ENCODE data around the gene NEK5.
"Not testable (repeated sequence)": the region's sequence is repeated elsewhere in the genome, so short reads cannot be mapped to it uniquely, and the experiment has no call there.

The NEK5 gene

GRCh38 chr13:52061587-52061986 lies 67.3 kb downstream of the NEK5 start:
- DNase-seq = no peak

GRCh38 chr13:52061064-52061463 lies 67.8 kb downstream of the NEK5 start:
- DNase-seq = not testable (repeated sequence)

GRCh38 chr13:52053460-52053859 lies 75.4 kb downstream of the NEK5 start:
- DNase-seq = no peak

- no peak for DNase-seq
Measured at GRCh38 chr13:52051400-52051799, 77.5 kb downstream of the NEK5 start.

GRCh38 chr13:52048516-52048915 lies 80.4 kb downstream of the NEK5 start:
- no peak for DNase-seq

GRCh38 chr13:52047463-52047862 lies 81.4 kb downstream of the NEK5 start:
- DNase-seq = no peak

- DNase-seq = no peak
Measured at GRCh38 chr13:52043675-52044074, 85.2 kb downstream of the NEK5 start.

- DNase-seq = no peak
Measured at GRCh38 chr13:52036037-52036436, 92.8 kb downstream of the NEK5 start.

GRCh38 chr13:52034616-52035226 lies 94.2 kb downstream of the NEK5 start:
- no peak for DNase-seq

GRCh38 chr13:52033039-52033438 lies 95.8 kb downstream of the NEK5 start:
- no peak for DNase-seq

GRCh38 chr13:52030401-52030800 lies 98.5 kb downstream of the NEK5 start:
- DNase-seq = not testable (repeated sequence)

- no peak for DNase-seq
Measured at GRCh38 chr13:52029569-52029968, 99.3 kb downstream of the NEK5 start.

GRCh38 chr13:52027832-52028231 lies 101.0 kb downstream of the NEK5 start:
- no peak for DNase-seq

GRCh38 chr13:52026246-52026626 lies 102.6 kb downstream of the NEK5 start:
- no peak for DNase-seq

GRCh38 chr13:52025475-52026245 lies 103.2 kb downstream of the NEK5 start:
- no peak for DNase-seq

- DNase-seq = no peak
Measured at GRCh38 chr13:52024481-52024880, 104.4 kb downstream of the NEK5 start, which contains the start of gene UTP14C. TSS of gene UTP14C (plus strand) at chr13:52024691. CDS start at chr13:52028805, 4,114 bp downstream.

- DNase-seq = no peak
Measured at GRCh38 chr13:52022356-52022755, 106.5 kb downstream of the NEK5 start.

GRCh38 chr13:52020191-52020590 lies 108.7 kb downstream of the NEK5 start:
- no peak for DNase-seq

- DNase-seq = no peak
Measured at GRCh38 chr13:52016296-52016695, 112.6 kb downstream of the NEK5 start.

- DNase-seq = no peak
Measured at GRCh38 chr13:52012512-52012836, 116.4 kb downstream of the NEK5 start.

- peak; percentile 91 for DNase-seq
Measured at GRCh38 chr13:52011632-52012511, 117.0 kb downstream of the NEK5 start, which contains the start of gene ALG11. TSS of gene ALG11 (plus strand) at chr13:52012398. CDS start at chr13:52012419, 21 bp downstream.

- DNase-seq = no peak
Measured at GRCh38 chr13:52010890-52011631, 117.8 kb downstream of the NEK5 start, which contains the start of gene ATP7B. TSS of gene ATP7B (minus strand) at chr13:52011450. CDS start at chr13:52011337, 113 bp downstream.

- DNase-seq = no peak
Measured at GRCh38 chr13:52009946-52010345, 118.9 kb downstream of the NEK5 start.
